HS-27A (cell line): Measurements from ENCODE around the gene PERM1.

Source experiments
- DNase-seq: peaks from one replicate; pipeline ENCODE4 v3.0.0-alpha.2; 2012; ENCODE audit warnings: low read depth, missing footprints

The PERM1 gene

DNA sequence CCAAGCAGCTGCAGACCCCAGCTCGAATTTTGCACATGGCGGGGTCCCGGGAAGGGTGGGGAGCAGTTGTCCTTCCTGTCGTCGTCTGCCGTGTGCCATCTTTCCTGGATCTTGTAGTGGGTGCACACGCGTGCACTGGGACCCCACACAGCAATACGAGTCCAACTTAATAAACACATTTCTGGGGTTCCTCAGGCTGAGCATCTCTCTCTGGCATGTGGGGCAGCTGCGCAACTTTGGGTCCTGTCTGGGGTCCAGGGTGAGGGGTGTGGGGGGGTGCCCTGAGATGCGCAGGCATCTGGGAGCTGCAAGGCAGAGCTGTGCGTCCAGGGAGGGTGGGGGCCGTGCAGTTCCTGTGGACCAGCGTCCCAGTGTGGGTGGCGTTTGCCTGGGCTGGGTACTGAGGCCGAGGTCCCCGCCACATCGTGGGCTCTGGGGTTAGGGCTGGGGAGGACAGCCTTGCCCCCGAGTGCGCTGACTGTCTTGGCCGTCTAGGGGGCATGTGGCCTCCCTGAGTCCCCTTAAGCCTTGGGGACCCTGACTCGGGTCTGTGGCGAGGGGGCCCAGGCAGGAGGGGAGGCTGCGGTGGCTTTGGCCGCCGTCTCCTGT is 16.3 kb downstream of the PERM1 start:
- no peak for DNase-seq

DNA sequence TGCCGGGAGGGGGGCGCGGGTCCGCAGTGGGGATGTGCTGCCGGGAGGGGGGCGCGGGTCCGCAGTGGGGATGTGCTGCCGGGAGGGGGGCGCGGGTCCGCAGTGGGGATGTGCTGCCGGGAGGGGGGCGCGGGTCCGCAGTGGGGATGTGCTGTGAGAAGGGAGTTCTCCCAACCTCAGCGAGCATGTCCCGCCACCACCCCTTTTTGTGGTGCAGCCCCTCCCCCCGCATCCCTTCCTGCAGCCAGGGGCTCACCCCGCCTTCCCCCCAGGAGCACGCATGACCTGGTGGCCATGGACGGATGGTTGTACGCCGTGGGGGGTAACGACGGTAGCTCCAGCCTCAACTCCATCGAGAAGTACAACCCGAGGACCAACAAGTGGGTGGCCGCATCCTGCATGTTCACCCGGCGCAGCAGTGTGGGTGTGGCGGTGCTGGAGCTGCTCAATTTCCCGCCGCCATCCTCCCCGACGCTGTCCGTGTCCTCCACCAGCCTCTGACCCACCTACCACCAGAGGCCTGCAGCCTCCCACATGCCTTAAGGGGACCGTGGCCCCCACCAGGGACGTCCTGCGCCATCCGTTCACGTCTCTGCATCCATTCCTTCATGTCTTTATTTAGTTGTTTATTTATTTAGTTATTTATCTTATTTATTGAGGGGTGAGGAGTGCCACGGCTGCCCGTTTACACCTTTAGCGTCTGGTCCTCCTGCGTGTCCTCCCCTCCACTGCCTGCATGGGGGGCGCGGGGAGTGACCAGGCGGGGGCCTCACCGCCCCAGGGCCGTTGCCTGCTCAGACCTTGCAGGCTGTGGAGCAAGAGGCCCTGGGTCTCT is 17.0 kb downstream of the PERM1 start:
- no peak for DNase-seq

DNA sequence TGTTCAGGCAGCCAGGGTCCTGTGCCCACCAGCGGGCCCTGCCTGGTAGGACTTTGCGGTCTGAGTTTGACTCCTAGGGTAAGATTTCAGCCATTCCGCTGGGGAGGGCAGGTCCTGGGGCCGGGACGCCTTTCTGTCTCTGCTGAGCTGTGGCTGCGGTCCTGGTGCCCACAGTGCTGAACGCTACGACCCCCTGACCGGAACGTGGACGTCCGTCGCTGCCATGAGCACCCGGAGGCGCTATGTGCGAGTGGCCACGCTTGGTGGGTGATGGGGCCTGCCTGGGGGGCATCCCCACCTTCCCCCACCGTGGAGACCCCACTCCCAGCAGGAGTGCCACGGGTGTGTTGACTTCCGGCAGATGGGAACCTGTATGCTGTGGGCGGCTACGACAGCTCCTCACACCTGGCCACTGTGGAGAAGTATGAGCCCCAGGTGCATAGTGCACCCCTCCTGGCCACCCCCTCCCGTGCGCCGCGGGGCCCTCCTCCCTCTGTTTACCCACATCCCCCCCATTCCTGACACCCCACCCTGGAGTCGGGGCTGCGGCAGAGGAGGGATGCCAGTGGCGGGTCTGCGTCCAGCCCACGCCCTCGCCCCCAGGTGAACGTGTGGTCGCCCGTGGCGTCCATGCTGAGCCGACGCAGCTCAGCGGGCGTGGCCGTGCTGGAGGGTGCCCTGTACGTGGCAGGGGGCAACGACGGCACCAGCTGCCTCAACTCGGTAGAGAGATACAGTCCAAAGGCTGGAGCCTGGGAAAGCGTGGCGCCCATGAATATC is 18.0 kb downstream of the PERM1 start:
- no peak for DNase-seq

DNA sequence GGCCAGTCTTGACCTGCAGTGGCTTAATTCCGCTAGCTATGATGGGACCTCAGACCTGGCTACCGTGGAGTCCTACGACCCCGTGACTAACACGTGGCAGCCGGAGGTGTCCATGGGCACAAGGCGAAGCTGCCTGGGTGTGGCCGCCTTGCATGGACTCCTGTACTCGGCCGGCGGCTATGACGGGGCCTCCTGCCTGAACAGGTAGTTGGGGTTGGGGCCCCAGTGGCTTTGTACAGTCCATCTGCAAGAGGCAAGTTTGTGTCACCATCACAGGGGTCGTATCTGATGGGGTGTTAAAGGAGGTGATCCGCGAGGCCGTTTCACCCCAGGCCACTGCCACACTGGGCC is 18.6 kb downstream of the PERM1 start:
- DNase-seq: no peak

DNA sequence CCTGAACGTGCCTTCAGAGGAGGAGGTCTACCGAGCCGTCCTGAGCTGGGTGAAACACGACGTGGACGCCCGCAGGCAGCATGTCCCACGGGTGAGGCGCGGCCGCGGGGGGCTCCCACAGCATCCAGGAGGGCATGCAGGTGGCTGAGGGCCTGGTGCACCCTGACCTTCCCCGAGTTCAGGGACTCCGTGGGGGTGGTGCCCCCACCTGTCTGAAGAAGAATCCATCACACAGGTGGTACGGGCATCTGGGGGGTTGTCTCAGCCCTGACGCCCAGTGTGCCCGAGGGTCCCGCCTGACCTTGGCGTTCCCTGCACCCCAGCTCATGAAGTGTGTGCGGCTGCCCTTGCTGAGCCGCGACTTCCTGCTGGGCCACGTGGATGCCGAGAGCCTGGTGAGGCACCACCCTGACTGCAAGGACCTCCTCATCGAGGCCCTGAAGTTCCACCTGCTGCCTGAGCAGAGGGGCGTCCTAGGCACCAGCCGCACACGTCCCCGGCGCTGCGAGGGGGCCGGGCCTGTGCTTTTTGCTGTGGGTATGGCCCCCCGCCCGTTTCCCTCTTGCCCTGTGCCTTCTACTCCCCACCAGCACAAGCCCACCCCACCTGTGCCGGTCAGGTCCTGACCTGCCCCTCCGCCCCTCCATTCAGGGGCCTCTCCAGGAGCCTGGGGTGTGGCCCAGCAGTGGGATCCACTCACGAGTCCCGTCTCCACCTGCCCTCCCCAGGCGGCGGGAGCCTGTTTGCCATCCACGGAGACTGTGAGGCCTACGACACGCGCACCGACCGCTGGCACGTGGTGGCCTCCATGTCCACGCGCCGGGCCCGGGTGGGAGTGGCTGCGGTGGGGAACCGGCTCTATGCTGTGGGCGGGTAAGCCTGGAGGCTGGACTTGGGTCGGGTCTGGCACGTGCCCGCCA is 19.3 kb downstream of the PERM1 start:
- no peak for DNase-seq

DNA sequence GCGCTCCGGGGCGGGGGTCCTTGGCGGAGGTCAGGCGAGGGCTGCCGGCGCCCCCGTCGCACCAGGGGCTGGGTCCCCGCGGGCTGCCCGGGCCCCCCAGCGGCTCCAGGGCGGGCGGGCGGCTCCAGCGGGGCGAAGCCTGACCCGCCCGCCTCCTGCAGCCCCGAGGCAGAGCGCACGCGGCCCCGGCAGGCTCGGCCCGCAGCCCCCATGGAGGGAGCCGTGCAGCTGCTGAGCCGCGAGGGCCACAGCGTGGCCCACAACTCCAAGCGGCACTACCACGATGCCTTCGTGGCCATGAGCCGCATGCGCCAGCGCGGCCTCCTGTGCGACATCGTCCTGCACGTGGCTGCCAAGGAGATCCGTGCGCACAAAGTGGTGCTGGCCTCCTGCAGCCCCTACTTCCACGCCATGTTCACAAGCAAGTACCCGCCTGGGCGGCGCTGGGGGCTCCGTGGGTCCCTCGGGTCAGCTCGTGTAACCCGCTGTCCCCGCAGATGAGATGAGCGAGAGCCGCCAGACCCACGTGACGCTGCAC is 20.7 kb downstream of the PERM1 start:
- DNase-seq: no peak

DNA sequence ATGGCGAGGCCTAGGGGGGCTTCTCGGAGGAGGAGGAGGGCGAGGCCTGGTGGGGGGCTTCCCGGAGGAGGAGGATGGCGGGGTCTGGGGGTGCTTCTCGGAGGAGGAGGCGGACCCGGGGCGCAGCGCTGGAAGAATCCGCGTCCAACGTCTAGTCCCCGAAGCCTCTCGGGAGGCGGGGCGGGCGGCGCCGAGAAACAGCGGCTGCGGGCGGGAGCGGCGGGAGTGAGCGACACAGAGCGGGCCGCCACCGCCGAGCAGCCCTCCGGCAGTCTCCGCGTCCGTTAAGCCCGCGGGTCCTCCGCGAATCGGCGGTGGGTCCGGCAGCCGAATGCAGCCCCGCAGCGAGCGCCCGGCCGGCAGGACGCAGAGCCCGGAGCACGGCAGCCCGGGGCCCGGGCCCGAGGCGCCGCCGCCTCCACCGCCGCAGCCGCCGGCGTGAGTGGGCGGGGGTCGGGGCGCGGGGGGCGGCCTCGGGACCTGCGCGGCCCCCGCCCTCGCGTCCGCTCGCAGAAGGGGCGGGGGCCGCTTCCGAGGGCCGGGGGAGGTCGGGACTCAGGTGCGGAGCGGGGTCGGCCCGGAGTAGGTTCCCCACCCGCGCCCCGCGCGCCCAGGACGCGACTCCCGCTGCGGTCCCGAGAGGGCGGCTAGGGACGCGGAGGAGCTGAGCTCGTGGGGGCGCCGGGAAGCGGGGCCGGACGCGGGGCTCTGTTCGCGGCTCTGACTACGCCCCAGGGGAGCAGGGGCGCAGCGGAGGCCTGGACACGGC is 21.3 kb downstream of the PERM1 start, which contains the start of gene KLHL17:
KLHL17 (plus strand) TSS at position 222 of the 769 bp plus-strand sequence; CDS start at position 332, 110 bp downstream.
- DNase-seq: no peak

DNA sequence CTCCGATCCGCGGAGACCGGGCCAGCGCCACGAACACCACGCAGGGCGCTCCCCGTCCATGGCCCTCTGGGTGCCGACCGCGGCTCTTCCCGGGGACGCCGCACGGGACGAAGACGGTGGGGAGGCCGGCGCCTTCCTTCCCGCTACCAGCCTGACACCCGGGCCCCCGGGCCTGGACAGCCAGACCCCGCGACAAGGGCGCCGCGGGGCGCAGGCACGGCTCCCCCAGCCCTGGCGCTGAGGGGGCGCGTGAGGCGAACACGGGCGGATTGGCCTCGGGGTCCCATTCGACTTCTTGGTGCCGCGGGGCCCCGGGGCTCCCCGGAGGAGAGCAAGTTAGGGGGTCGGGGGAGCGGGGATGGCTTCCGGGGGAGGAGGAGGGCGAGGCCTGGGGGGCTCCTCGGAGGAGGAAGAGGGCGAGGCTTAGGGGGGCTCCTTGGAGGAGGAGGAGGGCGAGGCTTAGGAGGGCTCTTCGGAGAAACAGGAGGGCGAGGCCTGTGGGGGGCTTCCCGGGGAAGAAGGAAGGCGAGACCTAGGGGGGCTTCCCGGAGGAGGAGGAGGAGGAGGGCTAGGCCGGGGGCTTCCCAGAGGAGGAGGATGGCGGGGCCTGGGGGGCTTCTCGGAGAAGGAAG is 22.0 kb downstream of the PERM1 start:
- no peak for DNase-seq

DNA sequence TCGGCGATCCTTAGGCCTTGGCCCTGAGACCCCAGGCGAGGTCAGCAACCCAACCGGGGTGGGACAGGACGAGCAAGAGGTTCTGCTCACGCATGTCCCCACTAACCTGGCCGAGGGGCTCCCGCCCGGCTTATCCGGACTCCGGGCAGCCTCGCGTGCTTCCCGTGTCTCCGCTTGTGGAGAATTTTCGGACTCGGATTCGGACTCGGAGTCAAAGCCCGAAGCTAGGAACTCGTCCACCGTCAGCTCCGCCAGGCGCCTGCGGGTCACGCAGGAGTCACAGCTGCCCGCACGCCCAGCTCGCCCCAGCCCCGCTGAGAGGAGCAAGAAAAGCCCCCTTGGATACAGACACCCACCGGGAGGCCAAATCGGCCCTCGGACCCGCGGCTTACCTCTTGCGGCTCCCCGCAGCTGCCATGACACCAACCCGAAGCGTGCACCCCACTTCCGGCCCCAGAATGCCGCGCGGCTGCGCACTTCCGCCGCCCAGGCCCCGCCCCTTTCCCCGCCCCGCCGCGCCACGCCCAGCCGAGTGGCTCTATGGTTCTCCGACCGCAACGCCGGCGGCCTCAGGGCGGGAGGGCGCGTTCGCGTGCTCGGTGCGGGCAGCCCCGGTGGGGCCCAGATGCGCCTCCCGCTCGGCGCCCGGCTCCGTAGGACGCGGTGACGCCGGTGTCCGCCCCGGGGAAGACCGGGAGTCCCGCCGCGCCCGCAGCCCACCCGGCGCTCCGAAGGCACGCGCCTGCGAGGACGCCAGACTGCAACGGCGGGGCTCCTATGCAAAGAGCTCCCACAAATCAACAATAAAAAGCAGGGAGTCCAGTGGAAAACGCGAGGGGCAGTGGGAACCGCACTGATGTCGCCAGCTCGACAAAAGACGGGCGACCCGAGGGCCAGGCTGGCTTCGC is 22.8 kb downstream of the PERM1 start, which contains the start of gene NOC2L:
NOC2L (minus strand) TSS at position 434 of the 908 bp plus-strand sequence; CDS start at position 418, 16 bp downstream.
- DNase-seq: peak; percentile 57

DNA sequence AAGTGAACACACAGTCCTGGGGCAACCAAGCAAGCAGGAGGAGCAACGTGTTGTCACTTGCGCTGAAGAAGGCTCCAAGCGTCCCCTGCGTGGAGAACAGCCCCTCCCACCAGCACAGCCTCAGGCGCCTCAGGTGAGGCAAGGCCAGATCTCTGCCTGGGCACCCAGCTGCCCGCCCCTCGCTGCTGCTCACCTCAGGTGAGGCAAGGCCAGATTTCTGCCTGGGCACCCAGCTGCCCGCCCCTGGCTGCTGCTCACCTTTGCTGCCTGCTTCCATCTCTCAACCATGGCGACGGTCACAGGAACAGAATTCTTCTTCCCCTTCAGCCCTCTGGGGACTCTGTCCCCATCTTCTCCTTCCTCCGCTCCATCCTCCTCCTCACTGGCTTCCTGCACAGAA is 25.3 kb downstream of the PERM1 start:
- no peak for DNase-seq

DNA sequence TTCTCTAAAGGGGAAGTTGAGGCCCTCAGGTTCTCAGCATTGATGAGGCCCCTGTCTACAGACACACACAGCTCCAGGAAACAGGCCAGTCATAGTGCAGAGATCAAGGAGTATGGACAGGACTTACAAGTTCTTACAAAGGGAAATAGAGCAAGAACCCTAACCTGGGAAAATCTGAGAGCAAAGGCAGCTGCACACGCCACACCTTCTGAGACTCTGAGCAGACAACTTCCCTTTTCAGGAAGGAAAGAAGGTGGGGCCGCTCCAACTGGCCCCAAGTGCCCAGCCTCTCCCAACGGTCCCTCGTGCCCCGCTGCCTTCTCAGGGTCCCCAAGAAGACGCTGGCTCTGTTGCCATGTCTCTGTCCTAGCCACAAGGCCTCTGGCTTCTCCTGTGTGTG is 26.4 kb downstream of the PERM1 start:
- no peak for DNase-seq

DNA sequence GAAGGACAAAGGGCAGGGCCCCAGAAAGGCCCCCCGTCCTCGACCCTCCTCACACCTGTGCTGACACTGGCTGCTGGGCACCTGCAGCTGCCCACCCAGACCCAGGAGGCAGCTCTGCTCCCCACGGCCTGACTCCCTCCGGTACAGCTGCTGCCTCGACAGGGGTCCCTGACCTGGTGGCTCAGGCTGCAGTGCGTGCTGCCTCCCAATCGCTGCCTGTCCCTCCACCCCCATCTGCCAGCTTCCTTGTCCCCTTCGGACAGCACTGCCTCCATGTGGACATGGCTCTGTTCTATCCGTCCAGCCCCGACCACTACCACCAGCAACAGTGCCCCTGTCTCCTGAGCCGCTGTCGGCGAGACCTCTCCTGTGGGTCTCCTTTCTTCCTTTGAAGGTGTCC is 27.0 kb downstream of the PERM1 start:
- DNase-seq: no peak

DNA sequence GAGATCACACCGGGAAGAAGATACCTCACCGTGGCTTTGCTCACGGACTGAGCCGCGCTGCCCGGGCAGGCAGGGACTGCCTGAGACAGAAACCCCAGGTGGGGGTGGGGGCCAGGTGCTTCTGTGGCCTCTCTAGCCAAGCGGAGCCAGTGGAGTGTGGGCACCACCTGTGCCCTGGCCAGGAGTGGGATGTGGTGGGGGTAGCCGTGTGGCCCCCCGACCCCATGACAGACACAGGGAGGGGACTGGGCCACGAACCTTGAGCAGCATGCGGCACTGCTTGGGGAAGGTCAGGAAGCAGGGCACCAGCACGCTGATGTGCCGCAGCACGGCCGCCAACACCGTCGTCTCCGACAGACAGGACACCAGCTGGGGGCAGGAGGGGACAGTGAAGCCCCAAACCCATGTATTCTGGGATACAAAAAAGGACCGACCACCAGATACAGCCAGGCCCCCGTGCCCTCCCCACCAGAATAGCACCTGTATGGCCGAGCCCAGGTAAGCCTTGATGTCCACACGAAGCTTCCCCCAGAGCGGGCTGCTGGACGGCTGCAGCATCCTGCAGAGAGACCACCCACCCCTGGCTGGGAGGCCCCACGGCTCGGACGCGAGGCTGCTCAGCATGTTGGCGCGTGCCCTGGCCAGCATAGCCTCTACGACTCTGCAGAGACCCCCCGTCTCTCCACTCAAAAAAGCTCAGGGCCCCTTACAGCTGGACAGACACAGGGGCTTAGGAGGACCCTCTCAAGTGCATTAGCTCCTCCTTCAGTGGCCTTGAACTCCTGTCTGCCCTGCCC is 28.2 kb downstream of the PERM1 start:
- no peak for DNase-seq

DNA sequence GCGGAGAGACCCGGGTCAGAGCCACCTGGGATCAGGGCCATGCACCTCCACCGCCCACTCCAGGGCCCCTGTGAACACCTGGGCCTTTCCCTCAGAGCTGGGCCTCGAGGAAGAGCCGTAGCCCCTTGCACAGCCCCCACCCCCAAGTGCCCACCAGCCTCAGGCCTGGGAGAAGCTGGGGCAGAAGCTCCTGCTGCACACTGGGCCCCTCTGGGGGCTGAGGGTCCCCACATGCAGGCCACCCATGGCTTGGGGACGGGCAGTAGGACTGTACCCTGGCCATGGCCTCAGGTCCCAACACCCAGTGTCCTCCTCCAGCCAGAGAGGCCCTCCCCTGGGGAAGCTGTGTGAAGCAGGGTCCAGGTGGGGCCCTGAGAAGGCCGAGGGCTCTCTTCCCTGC is 29.3 kb downstream of the PERM1 start:
- DNase-seq: no peak

DNA sequence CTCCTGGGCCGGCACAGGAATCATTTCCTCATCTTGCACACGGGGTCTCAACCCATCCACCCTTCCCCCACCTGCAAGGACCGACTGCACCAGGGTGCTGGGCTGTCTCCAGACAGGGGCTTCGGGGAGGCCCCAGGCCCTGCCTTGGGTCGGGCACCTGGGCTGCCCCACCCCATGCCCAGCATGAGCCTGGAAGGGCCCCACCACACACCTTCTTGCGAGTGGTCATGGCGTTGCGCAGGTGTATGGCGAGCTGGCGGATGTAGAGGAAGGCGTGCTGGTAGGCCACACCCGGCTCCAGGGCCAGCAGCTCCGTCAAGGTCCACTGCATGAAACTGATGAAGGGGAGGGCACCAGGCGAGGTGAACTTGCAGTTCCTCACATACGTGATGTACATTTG is 29.7 kb downstream of the PERM1 start:
- no peak for DNase-seq

DNA sequence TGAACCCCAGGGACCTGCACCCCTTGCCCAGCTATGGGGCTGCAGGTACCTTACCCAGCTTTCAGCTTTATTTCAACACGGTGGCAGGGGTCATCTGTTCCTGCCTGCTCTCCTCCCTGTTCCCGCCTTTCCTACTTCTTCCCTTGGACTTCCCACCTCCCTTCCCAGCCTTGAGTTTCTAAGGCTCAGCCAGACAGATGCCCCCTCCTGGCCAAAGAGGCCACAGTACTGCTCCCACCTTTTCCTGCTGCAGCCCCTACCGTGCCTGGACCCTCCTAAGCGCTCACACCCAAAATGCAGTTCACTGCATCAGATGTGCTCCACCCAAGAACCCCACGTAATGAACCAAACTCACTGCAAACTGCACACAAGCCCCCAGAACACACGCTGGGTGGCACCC is 30.5 kb downstream of the PERM1 start:
- no peak for DNase-seq

DNA sequence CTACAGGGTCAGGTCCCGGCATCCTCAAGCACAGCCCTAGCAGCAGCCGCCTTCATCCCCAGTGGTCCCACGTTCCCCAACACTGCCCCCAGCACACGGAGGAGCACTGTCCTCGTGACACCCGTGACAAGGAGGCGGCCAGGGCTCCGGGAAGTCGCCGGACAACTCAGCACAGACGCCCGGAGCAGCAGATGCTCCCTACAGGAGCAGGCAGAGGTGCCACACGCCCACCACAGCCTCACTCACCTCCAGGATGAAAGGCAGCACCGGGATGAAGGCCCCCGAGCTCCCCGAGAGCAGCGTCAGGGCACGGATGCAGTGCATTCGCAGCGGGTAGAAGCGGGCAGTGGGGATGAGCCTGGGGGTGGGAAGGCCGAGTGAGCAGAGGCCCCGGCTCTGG is 31.0 kb downstream of the PERM1 start:
- DNase-seq: no peak

DNA sequence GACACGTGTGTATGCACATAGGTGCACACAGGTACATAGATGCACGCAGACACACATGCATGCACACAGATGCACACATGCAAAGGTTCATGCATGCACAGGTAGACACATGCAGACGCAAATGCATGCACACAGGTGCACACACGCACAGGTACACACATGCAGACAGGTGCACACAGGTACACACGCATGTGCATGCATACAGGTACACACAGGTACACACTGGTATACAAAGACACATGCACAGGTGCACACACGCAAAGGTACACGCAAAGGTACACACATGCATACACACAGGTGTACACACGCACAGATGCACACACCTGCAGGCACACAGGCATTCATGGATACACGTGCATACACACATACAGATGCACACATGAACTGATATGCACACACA is 31.6 kb downstream of the PERM1 start:
- no peak for DNase-seq
